Embryonic facial prominence (tissue), 1 donor: ENCODE data around the gene MED8.

Experiments
- DNase-seq: peaks from one replicate; pipeline ENCODE4 v3.0.0-alpha.2; 2016; ENCODE audit errors: extremely low spot score

The MED8 gene, protein sequence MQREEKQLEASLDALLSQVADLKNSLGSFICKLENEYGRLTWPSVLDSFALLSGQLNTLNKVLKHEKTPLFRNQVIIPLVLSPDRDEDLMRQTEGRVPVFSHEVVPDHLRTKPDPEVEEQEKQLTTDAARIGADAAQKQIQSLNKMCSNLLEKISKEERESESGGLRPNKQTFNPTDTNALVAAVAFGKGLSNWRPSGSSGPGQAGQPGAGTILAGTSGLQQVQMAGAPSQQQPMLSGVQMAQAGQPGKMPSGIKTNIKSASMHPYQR

DNA sequence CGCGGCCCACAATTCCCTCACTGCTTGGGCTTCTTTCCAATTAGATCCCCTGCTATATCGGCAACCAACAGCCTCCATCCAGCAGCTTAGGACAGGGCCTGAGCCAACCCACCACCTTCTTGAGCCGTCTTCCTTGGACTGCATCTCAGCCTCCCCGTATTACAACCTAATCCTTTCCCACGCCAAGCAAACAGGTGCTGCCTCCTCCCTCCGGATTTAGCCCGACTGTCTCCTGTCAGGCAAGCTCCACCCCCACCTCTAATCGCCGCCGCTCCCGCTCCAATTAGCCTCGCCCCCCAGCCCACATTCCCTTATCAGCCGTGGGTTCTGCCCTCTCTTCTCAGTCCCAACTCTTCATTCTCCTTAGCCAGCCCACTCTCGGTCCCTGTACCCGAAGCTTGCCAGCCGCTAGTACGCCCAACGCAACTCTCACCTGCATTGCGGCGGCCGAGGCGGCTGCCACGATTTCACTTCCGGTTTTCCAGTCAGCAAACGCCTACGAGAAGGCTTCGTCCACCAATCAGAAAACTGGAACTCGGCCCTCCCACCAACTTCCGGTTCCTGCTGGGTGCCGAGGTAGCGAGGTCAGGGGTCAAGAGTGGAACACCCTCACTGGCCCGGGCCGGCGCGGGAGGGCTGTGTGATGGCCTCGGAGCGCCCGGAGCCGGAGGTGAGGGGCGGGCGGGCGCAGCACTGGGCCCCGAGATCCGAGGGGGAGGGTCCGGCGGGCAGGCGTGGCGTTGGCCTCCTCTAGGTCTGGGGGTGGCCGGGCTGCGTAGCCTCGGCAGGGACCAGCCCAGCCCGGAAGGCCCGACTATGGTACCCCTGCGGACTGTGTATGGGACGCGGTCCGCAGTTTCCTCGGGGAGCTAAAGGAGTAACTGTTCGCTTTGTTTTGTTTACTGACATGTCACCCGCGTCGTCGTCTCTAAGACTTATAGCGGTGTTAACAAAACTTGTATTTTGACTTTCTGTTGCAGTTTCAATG is at the start of gene MED8, which contains the start of gene SZT2:
TSS of gene MED8 (minus strand) at position 475 of the 988 bp plus-strand sequence. CDS start at position 439, 36 bp downstream.
TSS of gene SZT2 (plus strand) at position 574 of the 988 bp plus-strand sequence. CDS start at position 644, 70 bp downstream.
- peak; percentile 82 for DNase-seq

DNA sequence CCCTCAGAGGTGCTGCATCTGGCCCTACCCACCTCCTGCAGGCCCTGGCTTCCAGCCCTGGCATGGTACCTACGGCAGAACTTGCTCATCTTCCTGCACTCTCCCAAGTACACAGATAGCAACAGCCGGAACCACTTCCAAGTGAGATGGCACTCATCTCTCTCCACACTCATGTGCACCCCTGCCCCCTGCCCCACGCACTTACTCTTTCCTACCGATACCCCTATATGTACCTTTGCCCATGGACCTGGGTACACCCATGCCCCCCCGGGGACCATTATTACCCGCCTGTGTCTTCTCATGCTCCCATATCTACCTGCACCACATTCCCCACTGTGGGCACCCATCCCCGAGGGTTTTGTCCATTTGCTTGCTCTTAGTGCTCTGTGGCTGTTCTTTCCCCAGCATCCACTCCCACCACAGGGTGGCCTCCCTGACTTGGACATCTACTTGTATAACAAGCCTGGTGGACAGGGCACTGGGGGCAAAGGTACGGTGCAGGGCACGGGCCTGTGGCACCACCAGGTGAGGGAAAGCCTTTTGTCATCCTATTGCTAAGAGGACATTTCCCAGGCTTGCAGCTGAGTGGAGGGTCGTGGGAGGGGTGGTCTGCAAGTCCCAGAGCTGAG is 49.5 kb upstream of the MED8 start:
- no peak for DNase-seq

DNA sequence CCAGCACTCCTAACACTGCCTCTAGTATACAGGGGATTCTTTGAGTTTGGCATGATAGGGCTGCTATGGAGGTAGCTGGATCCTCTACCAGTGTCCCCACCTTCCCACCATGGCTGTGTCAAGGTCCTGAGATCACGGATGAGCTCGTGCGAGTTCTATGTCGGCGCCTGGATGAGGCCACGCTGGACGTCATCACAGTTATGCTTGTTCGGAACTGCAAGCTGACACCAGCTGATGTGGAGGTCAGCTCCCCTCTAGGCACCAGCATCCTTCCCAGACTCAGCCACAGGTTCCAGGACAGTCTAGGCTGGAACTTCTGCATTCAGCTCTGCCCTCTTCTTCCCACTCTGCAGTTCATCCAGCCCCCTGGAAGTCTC is 49.0 kb upstream of the MED8 start:
- DNase-seq = no peak

DNA sequence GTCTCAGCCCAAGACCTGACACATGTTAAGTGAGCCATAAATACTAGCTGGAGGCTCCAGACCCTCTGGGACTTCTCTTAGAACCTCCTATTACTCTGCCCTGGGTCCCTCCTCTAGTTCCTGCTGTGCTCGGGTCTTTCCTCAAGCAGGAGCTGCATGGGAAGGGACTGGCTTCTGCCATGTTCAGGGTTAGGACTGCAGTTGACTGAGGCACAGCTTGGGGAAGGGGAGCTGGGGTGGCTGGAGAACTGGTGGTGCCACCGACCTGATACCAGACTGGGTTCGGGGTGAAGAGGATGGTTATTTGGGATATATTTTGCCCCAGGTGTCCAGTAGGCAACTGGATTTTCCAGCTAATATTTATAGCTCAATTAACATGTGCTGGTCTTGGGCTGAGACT is 48.4 kb upstream of the MED8 start:
- no peak for DNase-seq

DNA sequence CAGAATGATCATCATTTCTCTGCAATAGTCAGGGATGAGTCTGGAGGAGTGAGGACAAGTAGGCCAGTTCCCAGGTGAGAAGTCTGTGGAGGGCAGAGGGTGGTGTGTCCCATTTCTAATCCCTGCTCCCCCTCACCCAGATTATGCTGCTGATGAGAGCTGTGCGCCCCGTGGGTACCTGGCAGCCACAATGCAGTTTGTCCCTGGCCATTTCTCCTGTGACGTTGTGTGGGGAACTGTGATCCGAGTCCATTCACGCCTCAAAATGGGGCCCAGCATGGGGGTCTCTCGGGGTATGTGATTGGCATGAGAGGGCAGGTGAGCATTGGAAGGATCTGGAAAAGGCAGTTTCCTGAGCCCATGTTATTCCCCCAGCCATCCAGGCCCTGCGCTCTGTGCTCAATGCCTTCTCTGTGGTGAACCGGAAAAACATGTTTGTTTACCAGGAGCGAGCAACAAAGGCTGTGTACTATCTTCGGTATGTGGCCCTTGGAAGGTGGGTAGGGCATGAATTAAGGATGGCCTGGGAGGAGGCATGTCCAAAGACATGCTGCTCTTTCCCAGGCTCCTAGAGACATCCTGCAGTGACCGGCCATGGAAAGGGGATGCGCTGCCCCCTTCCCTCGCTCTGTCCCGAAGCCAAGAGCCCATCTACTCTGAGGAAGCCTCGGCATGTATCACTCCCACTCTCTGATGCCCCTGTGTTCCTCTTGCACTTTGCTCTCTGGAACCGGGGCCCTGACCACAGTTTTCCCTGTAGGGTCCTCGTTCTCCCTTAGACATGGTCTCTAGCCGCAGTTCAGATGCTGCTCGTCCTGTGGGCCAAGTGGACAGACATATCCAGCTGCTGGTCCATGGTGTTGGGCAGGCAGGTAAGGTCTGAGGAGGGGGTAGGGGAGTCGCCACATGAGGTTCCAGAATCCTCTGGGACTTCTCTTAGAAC is 47.7 kb upstream of the MED8 start:
- no peak for DNase-seq

DNA sequence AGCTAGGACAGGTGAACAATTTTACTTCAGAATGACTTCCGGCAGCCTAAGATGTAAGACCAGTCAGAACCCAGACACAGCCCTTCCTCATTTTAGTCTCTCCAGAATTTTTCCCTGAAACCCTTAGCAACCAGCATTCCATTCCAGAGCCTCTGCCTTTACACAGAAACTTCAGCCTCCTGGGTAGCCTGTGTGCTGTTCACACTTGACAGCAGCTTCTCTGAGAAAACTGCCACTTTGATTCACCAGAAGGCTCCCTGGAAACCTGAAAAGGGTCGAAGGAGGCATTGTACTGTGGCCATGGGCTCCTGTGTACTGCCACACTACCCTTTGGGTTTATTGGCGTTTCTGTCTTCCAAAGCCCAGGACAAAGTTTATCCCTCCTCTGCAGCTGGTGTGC is 46.8 kb upstream of the MED8 start:
- no peak for DNase-seq

DNA sequence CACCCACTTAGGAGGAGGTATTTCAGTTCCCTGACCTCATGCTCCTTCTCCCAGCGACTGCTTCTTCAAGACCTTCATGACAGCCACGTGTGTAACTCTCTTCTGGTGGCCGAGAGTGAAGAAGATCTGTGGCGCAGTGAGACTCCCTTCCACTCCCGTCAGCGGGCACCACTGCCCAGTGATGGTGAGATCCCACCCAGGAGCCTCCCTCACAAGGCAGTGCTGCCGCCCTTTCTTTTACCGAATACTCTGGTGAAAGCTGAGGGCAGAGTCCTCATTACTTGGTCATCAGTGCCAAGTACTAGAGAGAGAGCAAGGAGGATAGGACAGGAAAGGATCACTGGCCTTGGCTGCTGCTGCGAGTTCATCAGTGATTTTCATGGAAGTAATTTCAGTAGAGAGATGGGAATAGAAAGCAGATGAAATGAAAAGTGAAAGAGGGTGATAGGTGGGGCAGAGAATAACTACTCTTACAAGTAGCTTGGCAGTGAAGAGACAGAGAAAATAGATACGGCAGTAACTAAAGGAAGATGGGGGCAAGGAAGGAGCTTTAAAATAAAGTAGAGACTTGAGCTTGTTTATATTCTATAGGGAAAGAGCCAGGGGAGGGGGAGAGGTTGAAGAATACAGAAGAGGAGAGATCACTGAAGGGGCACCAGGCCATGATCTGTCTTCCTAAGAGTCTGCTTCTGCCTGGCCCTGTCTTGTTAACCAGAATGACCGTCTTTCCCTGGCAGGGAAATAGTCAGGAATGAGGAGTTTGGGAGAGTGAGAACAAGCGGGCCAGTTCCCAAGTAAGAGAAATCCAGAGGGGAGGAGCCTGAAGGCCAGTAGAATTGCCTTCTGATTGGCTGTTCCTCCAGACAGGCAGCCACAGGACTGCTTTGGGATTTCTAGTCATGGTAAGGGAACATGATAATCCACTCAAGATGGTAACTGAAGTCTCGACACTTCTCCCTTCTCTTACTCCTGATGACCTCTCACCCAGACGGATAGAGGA is 45.8 kb upstream of the MED8 start:
- no peak for DNase-seq

DNA sequence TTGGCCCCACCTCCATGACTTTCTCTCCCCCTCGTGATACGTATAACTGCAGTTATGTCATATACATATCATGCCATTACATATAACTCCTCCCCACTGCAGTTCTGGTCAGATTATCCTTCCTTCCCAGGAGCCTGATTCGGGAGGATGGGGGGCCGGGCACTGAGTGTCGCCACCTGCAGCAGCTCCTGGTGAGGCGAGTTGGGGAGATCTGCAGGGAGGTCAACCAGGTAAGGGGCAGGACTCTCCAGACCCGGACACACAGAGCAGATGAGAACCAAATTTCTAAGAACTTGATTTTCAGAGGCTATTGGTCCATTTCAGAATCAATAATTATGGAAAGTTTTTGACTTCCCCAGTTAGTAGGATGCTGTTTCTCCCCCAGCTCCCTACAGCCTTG is 44.7 kb upstream of the MED8 start:
- no peak for DNase-seq

DNA sequence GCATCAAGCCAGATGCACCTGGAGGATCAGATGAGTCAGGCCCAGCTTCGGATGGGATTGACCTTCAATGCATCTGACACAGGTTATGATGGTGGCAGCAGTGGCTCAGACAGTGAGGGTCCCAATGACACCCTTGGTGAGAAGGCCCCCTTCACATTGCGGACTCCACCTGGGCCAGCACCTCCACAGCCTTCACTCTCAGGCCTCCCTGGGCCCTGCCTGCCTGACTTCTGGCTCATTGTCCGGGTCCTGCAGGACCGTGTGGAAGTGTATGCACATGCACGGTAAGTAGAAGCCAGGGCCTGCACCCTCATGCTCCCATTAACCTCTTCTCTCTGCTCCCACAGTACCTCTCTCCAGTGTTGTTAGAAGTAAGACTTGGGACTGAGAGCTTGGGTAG is 43.3 kb upstream of the MED8 start:
- DNase-seq = no peak

DNA sequence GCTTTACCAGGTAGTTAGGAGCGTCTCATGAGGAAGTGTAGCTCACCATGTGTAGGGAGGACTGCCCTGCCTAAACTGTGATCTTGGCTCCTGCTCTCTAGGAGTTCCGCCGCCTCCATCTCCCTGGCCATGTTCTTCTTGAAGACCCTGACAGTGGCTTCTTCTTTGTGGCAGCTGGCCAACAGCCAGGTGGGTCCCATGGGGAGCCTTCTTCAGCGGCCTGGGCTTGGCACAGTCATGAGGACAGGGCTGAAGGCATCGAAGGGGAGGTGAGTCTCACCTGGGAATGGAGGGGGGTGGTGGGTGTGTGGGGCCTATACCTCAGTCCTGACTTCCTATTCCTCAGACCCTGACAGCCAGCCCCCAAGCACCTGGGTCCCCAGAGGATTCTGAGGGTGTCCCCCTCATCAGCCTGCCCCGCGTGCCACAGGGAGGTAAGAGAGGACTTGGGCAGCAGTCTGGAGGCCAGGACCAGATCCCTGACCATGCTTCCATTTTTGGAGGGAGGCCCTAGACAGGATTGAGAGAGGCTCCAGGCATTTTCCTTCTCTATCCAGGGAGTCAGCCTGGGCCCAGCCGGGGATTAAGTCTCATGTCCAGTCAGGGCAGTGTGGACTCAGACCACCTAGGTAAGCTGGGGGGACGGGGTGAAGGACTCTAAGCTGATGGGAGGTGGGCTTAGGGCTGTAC is 42.7 kb upstream of the MED8 start:
- DNase-seq = no peak

DNA sequence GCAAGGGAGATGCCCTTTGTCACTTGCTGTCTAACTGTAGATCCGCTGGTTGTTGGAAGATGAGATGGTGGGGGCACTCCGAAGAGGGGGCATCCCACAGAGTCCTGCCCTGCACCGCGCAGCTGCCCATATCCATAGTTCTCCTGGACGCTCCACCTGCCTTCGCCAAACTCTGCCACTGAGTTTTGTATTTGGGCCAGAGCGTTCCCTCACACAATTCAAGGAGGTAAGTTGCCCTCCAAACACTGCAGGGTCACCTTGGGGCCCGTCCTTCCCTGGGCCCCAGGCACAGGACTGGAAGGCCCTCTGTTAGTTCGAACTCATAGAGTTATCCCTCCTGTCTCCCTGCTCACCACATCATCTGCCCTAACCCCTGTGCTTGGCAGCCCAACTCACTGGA is 42.1 kb upstream of the MED8 start:
- no peak for DNase-seq

DNA sequence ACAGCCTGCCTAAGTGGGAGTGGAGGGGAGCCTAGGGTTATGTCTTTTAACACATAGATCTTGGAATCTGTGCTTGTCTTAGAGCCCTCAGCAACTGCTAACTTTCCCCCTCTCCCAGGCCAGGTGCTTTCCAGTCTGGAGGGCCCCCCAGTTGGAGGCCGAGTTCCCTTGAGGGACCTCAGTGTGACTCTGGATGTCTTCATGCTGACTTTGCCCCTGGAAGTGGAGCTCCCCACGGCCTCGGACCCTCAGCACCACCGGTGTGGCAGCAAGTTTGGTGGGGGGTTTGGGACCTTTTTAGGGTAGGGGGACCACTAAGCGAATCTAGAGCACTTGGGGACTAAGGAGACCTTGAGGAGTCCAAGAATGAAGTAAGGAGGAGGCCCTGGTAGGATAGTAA is 41.2 kb upstream of the MED8 start:
- DNase-seq = no peak

DNA sequence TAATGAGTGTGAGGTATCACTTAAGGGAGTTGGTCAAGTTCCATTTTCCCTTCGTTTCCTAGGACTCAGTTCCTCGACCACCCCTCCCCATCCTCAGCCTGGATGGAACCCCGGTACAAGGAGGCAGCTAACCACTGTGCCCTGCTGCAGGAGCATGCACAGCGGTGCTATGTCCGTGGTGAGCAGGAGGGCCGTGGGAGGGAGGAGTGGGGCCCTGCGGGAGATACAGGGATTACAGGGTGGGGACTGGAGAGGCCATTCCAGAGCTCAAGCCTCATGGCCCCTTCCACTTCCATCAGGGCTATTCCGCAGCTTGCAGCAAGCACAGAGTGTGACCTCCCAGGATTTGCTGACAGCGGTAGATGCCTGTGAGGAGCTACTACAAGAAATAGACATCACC is 38.3 kb upstream of the MED8 start:
- no peak for DNase-seq

DNA sequence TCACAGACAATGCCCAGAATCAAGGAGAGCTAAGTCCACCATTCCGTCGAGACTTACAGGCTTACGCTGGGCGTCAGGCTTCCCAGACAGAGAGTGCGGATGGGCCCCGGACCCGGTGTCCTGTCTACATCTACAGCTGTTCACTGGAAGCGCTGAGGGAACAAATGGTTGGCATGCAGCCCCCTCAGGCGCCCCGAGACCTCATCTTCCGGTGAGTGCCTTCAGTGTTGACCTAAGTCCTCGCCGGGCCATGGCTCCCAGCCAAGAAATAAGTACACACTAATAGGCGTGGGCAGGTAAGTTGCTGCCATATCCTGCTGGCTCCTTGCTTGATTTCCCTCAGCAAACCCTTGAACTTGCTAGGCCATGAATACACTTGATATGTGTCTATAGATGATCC is 37.9 kb upstream of the MED8 start:
- DNase-seq = no peak

DNA sequence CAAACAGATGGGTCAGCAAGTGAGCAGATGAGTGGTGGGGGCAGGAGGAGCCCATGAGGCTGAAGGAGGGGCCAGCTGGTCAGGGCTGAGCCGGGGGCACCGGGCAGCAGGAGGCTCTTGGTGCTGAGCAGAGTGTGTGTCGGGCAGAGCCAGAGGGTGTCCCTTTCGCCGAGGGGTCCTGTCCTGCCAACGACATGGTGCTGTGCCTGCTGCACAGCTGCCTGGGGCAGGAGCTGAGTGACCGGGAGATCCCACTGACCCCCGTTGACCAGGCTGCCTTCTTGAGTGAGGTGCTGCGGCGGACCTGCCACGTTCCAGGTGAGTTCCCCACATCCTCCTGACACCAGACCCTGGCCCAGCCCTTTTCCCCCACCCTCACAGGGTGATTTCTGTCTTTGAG is 36.6 kb upstream of the MED8 start:
- no peak for DNase-seq

DNA sequence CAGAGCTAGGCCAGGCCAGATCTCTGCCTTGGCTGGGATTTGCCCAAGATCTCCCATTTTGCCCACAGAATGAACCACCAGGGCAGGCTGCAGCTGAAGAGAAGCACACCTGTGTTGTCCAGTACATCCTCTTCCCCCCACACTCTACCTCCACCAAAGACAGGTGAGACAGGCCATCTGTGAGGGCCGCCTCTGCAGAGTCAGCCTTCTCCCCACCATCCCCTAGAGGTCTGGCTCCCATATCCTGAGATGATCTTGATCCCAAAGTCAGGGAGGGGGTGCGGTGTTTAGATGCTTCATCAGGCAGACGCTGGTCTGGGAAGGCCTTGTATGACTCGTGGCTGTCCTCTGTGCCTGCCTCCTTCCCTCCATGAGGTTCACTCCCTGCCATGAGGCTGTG is 35.4 kb upstream of the MED8 start:
- no peak for DNase-seq

DNA sequence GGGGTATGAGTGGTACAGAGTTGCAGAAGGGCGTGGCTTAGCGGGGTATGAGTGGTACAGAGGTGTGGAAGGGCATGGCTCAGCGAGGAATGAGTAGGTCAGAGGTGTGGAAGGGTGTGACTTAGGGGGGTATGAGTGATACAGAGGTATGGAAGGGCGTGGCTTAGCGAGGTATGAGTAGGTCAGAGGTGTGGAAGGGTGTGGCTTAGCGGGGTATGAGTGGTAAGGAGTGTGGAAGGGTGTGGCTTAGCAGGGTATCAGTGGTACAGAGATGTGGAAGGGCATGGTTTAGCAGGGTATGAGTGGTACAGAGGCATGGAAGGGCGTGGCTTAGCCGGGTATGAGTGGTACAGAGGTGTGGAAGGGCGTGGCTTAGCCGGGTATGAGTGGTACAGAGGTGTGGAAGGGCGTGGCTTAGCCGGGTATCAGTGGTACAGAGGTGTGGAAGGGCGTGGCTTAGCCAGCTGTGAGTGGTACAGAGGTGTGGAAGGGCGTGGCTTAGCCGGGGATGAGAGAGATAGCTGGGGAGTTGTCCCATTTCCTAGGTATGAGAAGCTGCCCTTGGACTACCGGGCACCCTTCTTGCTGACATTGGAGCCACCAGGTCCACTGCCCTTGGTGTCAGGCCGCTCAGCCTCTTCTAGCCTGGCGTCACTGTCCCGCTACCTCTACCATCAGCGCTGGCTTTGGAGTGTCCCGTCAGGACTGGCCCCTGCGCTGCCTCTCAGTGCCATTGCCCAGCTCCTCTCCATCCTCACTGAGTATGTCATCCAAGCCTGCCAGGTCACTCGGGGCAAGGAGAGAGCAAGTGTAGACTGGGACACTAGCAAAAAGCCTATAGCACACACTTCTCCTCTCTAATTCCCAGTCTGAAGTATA is 34.3 kb upstream of the MED8 start:
- no peak for DNase-seq

DNA sequence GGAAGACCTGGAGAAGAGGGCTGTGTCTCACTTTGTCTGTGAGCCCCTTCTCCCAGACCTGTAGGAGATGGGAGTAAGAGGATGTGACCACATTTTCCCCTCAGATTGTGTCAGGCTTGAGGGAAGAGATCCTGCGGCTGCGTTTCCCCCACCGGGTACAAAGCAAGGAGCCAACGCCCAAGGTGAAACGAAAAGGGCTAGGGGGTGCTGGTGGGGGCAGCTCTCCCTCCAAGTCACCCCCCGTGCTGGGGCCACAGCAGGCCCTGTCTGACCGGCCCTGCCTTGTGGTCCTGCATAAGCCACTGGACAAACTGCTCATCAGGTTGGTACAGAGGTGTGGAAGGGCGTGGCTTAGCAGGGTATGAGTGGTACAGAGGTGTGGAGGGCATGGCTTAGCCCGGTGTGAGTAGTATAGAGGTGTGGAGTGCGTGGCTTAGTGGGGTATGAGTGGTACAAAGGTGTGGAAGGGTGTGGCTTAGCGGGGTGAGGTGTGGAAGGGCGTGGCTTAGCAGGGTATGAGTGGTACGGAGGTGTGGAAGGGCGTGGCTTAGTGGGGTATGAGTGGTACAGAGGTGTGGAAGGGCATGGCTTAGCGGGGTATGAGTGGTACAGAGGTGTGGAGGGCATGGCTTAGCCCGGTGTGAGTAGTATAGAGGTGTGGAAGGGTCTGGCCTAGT is 33.5 kb upstream of the MED8 start:
- DNase-seq = no peak
